GM12878 (cell line): ENCODE measurements around the gene ABCA7.

ENCODE experiments used
- BHLHE40 ChIP-seq, 2 experiments: fragments of 450-650 bp in 1 of 2; IDR thresholded peaks; 2 replicates each; pipeline ENCODE4 v1.6.1; 2011 to 2017; ENCODE audit warnings: low read depth in 2 of 2, borderline replicate concordance in 1 of 2, improper control_type of control experiment in 1 of 2, low read length in 1 of 2, mild to moderate bottlenecking in 1 of 2
- EP300 ChIP-seq, 2 experiments: fragments of 150-350 bp in 1 of 2; IDR thresholded peaks; 2 replicates each; pipeline ENCODE4 v1.6.1; 2011 to 2012; ENCODE audit warnings: low read depth in 2 of 2, low read length in 2 of 2, borderline replicate concordance in 1 of 2, improper control_type of control experiment in 1 of 2, inconsistent platforms in 1 of 2; ENCODE audit not compliant: control insufficient read depth in 1 of 2
- EZH2 ChIP-seq: IDR thresholded peaks from 2 replicates; pipeline ENCODE4 v1.6.1; 2012; ENCODE audit warnings: low read depth, mild to moderate bottlenecking, control low read depth, inconsistent platforms, low read length, borderline replicate concordance; ENCODE audit not compliant: control insufficient read depth
- FOXM1 ChIP-seq: IDR thresholded peaks from 2 replicates; pipeline ENCODE4 v1.6.1; 2012; ENCODE audit warnings: low read depth, mild to moderate bottlenecking, inconsistent platforms, low read length, moderate library complexity
- MYC ChIP-seq: IDR thresholded peaks from 2 replicates; pipeline ENCODE4 v1.6.1; 2011; ENCODE audit warnings: mild to moderate bottlenecking, low read length, moderate library complexity, inconsistent platforms; ENCODE audit not compliant: insufficient read depth, insufficient replicate concordance, insufficient read length, severe bottlenecking
- POLR2A ChIP-seq: IDR thresholded peaks from 2 replicates; pipeline ENCODE4 v1.6.1; 2011; ENCODE audit warnings: low read depth, mild to moderate bottlenecking, low read length
- SP1 ChIP-seq: IDR thresholded peaks from one replicate; pipeline ENCODE4 v1.6.1; 2011; ENCODE audit warnings: low read depth, low read length
- TBL1XR1 ChIP-seq: IDR thresholded peaks from 2 replicates; pipeline ENCODE4 v1.6.1; 2012; ENCODE audit warnings: low read depth, low read length, improper control_type of control experiment

DNA sequence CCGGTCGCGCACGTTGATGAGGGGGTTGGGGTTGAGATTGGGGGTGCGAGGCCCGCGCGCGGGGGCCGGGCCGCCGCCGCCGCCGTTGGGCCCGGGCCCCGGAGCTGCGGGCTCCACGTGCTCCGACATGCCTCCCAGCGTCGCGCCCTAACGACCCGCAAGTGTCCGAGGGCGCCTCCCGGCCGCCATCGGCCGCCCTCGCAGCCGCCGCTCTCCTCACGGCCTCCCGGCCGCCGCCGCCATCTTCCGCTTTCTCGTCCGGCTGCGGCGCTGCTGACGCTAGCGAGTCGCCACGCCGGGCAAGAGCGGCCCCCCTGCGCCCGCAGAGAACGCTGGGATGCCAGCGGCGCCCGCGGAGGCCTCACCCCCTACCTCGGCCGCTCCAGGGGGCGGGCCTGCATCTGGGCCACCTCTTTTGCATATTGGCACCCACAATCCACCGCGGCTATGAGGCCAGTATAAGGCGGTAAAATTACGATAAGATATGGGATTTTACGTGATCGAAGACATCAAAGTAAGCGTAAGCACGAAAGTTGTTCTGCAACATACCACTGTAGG is 19.0 kb upstream of the ABCA7 start, which contains the start of gene TMEM259:
- no peak for TF ChIP-seq EP300 (IDR thresholded peaks at IDR 0.05; ENCODE audit: borderline replicate concordance in 1 of 2, control insufficient read depth in 1 of 2, low read depth in 2 of 2, low read length in 2 of 2)
- no peak for TF ChIP-seq TBL1XR1
- no peak for TF ChIP-seq EZH2
- peak; percentile 82 for TF ChIP-seq POLR2A
- TF ChIP-seq SP1: no peak
- no peak for TF ChIP-seq FOXM1
- peak; percentile 80 for TF ChIP-seq MYC
- TF ChIP-seq BHLHE40 (IDR thresholded peaks at IDR 0.05; ENCODE audit: borderline replicate concordance in 1 of 2, low read depth in 2 of 2, low read length in 1 of 2): peak in 1 of 2 experiments; percentile 7; a peak in 2 of 4 replicates
